ENCODE measurements around the gene MYT1. TPM values are rescaled to one million over a fixed set of nuclear protein-coding genes. Genes with fewer than 3 reads are reported as not detected.
A peak's percentile ranks its signal among the peaks of the same experiment; 100 is the strongest.

The MYT1 gene
- total and polyA plus RNA-seq, 2 of the 13 experiments (the other 11 are each of a cell fraction or from before 2014, with no cell fraction given), result 0.58 to 2.5 TPM

DNA sequence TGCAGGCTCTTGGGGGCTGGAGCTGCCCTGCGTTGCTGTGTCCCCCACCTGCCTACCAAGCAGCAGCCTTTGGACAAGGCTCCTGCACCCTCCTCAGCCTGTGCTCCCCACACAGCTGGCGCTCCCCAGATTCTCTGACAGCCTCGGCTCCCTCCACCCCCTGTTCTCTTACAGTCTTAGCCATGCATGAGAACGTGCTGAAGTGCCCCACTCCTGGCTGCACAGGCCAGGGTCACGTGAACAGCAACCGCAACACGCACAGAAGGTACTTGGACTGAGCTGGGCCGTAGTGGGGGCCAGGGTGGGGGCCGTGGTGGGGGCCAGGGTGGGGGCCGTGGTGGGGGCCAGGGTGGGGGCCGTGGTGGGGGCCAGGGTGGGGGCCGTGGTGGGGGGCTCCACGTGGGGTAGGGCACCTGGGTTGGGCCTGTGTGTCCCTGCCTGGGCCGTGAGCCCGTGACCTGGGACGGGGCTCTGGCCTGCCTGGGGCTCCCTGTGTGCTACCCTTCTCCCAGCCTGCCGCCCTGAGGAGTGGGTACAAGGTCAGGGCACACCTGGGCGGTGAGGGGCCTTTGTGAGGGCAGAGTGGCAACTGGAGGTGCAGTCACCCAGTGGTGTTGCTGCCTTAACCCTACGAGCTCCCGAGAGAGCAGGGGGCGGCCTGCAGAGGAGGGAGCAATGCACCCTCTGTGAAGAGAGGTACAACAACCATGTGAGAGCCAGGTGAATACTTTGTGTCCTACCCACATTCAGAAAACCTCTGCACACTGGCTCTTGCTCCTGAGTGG is 47.8 kb downstream of the MYT1 start (continued):
- TF ChIP-seq, protein P1, sequence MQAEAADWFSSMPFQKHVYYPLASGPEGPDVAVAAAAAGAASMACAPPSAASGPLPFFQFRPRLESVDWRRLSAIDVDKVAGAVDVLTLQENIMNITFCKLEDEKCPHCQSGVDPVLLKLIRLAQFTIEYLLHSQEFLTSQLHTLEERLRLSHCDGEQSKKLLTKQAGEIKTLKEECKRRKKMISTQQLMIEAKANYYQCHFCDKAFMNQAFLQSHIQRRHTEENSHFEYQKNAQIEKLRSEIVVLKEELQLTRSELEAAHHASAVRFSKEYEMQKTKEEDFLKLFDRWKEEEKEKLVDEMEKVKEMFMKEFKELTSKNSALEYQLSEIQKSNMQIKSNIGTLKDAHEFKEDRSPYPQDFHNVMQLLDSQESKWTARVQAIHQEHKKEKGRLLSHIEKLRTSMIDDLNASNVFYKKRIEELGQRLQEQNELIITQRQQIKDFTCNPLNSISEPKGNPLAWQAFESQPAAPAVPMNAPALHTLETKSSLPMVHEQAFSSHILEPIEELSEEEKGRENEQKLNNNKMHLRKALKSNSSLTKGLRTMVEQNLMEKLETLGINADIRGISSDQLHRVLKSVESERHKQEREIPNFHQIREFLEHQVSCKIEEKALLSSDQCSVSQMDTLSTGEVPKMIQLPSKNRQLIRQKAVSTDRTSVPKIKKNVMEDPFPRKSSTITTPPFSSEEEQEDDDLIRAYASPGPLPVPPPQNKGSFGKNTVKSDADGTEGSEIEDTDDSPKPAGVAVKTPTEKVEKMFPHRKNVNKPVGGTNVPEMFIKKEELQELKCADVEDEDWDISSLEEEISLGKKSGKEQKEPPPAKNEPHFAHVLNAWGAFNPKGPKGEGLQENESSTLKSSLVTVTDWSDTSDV (CRISPR knock-in tag; IDR thresholded peaks at IDR 0.05), result 0 out of 2 replicates have a peak, but pooled peaks have one; percentile 37

DNA sequence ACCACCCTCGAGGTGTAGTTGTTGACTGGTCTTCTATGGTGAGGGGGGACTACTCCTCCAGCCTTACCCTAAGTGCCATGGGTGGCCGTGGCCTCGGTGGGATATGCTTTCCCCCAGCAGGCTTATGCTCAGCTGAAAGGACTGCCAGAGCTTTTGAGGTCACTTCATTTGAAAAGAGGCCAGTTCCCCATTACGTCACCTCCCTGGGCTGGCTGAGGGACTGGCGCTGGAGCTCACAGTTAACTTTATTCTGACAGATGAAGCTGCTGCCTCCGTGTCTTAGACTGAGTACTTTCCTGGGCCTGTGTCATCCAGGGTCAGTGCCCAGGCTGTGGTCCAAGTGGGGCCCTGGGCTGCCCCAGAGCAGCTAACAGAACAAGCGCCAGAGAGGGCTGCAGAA is 48.5 kb downstream of the MYT1 start:
- ChIA-PET POLR2A (interaction anchor here (1.0 to 2.4 kb wide), 6 partner anchors 10 to 43 kb away, joined by 3 to 10 read pairs (median 4); partner anchors contain the start of gene PCMTD2), CTCF (ENCODE audit: low intra/inter-chr PET ratio, low total read pairs) (no interaction called here)
- no peaks in the 10 kb centered on the region for H4K20me1 ChIP-seq (ENCODE audit: insufficient read depth, low read length)
- no peaks in the 10 kb centered on the region for H3K36me3 ChIP-seq (replicated peaks in 1 of 2; ENCODE audit: control insufficient read depth in 1 of 2, insufficient read depth in 2 of 2, low read length in 2 of 2)
- H3K27ac ChIP-seq (ENCODE audit: extremely low read length, insufficient read depth, low read length), result no peak overlapping the region
- DNase-seq (ENCODE audit: low spot score) (no peak), ATAC-seq (peak; percentile 7; the same call in 2 of the 3 replicates), FAIRE-seq (no peak)
- H3K4me3 ChIP-seq (replicated peaks in 1 of 3; ENCODE audit: insufficient read depth in 1 of 3, low read depth in 2 of 3, low read length in 3 of 3), result peak overlapping the region in 1 of 3 experiments; percentile 51; a peak in 1 of 6 replicates
- no peak overlapping the region for H2AFZ ChIP-seq (ENCODE audit: low read length)
- in situ Hi-C loops (cut with HindIII; ENCODE audit: extremely low pct_ligation_motif_present, low pct_unique_long_range_greater_than_20kb), result no loop called here
- 13% methylated on average over 3 of the region's 7 CpGs for WGBS (ENCODE audit: low lambda C conversion rate)
- peak overlapping the region; percentile 67 for H3K4me2 ChIP-seq (ENCODE audit: low read depth, low read length)
- H3K9ac ChIP-seq (ENCODE audit: insufficient read depth, low read depth, low read length), result peak overlapping the region; percentile 51; the same call in 1 of the 2 replicates
- intact Hi-C loops (cut with micrococcal nuclease; ENCODE audit: unreplicated experiment), result no loop called here
- no TSS peak for BruUV-seq (replicated peaks)
- H3K27me3 ChIP-seq (ENCODE audit: control insufficient read depth in 1 of 2, insufficient read depth in 2 of 2, low read length in 2 of 2), result peaks cover 34 to 78% of the 10 kb centered on the region in 2 experiments
- H3K4me1 ChIP-seq (ENCODE audit: insufficient read depth, low read length), result peaks cover 57% of the 10 kb centered on the region
- H3K79me2 ChIP-seq (ENCODE audit: insufficient read depth, low read length), result no peaks in the 10 kb centered on the region
- H3K9me3 ChIP-seq (ENCODE audit: low read length), result no peaks in the 10 kb centered on the region
- TF ChIP-seq SKI (IDR thresholded peaks at IDR 0.05; ENCODE audit: partially characterized antibody) (no peak), ZNF614 (CRISPR knock-in tag; IDR thresholded peaks at IDR 0.05; ENCODE audit: borderline replicate concordance) (no peak), RNF2 (conservative IDR thresholded peaks at IDR 0.05; ENCODE audit: low read depth) (no peak), KDM5B (CRISPR knock-in tag; IDR thresholded peaks at IDR 0.05; ENCODE audit: borderline replicate concordance) (0 out of 2 replicates have a peak, but pooled peaks have one; percentile 16), CREM (IDR thresholded peaks at IDR 0.05) (no peak), CREM (CRISPR knock-in tag; IDR thresholded peaks at IDR 0.05) (no peak), TRIM24 (CRISPR knock-in tag; IDR thresholded peaks at IDR 0.05) (no peak), ZNF7 (CRISPR knock-in tag; IDR thresholded peaks at IDR 0.05) (no peak), FOXA3 (CRISPR knock-in tag; IDR thresholded peaks at IDR 0.05) (no peak), DPF2 (CRISPR knock-in tag; IDR thresholded peaks at IDR 0.05; ENCODE audit: borderline replicate concordance, low read depth) (no peak), HNRNPLL (IDR thresholded peaks at IDR 0.05; ENCODE audit: low read depth, low read length, poor library complexity, severe bottlenecking) (no peak), KAT7 (CRISPR knock-in tag; IDR thresholded peaks at IDR 0.05; ENCODE audit: borderline replicate concordance) (no peak)
- TF ChIP-seq, protein P2, sequence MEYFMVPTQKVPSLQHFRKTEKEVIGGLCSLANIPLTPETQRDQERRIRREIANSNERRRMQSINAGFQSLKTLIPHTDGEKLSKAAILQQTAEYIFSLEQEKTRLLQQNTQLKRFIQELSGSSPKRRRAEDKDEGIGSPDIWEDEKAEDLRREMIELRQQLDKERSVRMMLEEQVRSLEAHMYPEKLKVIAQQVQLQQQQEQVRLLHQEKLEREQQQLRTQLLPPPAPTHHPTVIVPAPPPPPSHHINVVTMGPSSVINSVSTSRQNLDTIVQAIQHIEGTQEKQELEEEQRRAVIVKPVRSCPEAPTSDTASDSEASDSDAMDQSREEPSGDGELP (IDR thresholded peaks at IDR 0.05; ENCODE audit: borderline replicate concordance, low read depth), result no peak
- TF ChIP-seq, protein P3, sequence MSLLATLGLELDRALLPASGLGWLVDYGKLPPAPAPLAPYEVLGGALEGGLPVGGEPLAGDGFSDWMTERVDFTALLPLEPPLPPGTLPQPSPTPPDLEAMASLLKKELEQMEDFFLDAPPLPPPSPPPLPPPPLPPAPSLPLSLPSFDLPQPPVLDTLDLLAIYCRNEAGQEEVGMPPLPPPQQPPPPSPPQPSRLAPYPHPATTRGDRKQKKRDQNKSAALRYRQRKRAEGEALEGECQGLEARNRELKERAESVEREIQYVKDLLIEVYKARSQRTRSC (CRISPR knock-in tag; IDR thresholded peaks at IDR 0.05; ENCODE audit: low read depth), result no peak

Measured in HepG2 (cell line).